HG02798 (cell line): ENCODE data around the gene ZCCHC2.

Experiments used
- ATAC-seq: cut with Tn5 transposase; IDR thresholded peaks from one replicate; pipeline ENCODE4 v1.9.1; 2021; ENCODE audit warnings: mild to moderate bottlenecking; ENCODE audit not compliant: unreplicated experiment, poor library complexity

Gene ZCCHC2

GRCh38 chr18:62574776-62575175, 52.0 kb downstream of the ZCCHC2 start:
- no peak for ATAC-seq

DNA sequence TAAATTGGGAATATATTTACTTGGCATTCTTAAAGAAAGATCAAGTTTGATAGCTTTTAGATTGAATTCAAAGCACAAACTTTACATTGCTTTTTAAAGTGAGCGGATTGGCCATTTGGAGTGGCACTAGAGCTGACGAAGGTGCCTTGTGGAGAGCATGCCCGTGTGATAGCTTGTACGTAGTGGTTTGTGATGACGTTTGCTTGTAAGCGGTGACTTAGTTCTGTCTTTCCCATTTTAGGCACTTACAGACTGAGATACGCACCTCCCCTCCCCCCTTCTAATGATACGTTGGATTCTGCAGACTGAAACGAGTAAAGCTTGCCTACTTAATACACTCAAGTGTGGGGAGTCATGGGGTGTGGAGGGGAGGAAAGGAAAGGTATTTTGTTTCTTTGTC, 53.4 kb downstream of the ZCCHC2 start:
- no peak for ATAC-seq

DNA sequence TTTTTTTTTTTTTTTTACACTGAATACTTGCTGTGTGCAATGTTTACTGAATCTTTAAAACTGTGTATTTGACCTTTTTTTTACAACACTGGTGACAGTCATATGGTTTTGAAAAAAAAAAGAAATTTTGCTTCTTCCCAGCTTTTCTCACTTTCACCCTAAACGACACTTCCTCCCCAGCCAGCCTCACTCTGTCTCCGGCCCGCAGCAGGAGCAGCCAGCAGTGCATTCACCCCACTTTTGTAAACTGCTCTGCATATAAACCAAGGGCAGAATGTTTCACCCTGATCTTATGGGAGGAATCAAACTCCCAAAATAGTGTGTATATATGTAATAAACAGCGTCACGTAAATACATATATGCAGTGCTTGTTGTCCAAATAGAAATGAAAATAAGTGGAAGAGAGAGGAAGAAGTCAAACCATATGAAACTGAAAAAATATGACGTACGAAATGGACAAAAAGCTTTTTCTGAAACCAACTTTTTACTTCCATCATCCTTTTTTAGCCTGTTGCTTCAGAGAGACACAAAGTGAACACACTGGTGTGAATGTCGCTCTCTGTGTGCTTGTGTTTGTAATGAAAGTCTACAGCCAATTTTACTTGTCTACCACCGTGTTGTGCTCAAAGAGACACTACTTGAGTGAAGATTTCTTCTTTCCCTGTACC, 54.2 kb downstream of the ZCCHC2 start:
- peak; percentile 68 for ATAC-seq

GRCh38 chr18:62577765-62578164, 54.9 kb downstream of the ZCCHC2 start:
- ATAC-seq: no peak

GRCh38 chr18:62578980-62579511, 56.2 kb downstream of the ZCCHC2 start:
- no peak for ATAC-seq

DNA sequence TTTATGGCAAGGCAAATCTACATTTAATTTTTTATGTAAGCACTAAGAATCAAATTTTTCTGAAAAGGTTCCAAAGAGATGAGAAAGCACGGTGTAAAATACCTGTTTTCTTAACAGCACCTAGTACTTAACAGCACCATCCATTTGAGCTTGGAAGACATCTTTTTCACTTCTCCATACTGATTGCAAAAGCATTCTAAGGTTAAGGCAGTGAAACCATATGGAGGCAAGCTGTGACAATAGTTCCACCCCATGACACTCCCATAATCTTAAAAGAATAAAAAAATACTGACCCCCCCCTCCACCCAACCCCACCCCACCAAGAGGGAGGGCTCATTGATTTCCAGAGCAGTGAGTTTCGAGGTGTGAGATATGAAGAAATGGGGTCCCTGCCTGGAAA, 60.6 kb downstream of the ZCCHC2 start:
- ATAC-seq: no peak

DNA sequence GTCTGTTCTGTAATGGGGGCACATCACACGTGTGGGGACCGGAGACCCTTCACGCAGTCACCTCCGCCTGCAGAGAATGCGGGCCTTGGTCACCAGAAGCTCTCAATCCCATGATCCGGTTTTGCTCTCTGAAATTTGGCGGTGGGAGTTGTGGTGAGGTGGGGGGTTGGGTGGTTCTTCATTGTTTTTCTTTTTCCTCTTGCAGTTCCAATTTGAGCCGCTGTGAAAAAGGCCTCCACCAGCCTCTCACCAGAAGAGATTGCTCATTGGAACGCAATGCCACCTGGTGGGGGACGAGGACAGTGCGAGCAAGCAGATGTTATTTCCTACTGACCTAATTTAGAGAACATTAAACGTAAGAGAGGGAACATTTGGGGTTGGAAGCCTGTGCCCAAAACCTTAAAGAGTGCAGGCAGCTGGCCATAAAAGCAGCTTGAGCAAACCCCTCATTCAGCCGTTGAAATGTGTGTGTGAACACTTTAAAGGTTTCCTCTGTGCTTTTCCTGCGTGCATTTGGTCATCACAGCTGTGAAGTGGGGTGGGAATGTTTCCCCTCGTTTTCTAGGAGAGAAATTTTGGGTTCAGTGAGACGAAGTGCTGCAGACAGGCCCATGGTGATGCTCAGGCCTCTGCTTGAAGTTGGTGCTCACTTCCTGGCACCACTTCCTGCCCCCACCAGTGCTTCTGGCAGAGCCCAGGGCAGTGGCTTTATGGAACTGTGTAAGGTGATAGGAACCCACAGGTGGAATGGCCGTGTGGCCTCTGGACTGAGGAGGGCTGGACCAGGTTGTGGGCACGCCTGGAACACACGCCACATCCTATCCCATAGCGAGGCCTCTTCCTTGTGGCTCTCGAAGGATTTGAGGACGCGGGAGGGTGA, 61.7 kb downstream of the ZCCHC2 start:
- peak; percentile 83 for ATAC-seq

- peak; percentile 32 for ATAC-seq
These were observed 62.7 kb downstream of the ZCCHC2 start for GRCh38 chr18:62585274-62586150.

DNA sequence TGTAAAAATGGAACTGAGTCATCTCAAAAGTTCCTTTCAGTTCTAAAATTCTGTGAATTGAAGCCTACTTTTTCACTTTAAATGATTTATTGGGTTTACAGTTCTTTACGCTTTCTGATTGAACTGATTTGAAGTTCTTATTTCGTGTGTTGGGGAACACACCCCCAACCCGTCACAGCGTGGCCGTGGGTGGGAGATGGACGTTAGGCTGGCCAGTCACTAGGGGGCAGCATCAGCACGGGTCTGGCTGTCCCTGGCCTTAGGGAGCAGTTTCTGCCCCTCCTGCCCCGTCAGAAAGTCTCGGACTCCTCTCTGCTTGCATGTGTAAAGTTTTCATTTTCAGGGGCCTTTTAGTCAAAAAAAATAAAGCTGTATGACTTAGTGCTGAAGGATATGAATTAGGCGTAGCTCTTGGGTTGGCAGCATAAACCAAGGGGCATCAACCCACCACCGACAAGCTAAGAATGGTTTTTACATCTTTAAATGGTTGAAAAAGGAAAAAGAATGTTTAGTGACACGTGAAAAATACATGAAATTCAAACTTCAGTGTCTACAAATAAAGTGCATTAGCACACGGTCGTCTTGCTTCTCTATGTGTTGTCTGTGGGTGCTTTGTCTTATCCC, 63.4 kb downstream of the ZCCHC2 start:
- peak; percentile 84 for ATAC-seq

- no peak for ATAC-seq
These were observed 64.1 kb downstream of the ZCCHC2 start for GRCh38 chr18:62586781-62587487.

GRCh38 chr18:62587689-62588088, 64.9 kb downstream of the ZCCHC2 start:
- no peak for ATAC-seq

GRCh38 chr18:62588217-62588616, 65.4 kb downstream of the ZCCHC2 start:
- no peak for ATAC-seq

DNA sequence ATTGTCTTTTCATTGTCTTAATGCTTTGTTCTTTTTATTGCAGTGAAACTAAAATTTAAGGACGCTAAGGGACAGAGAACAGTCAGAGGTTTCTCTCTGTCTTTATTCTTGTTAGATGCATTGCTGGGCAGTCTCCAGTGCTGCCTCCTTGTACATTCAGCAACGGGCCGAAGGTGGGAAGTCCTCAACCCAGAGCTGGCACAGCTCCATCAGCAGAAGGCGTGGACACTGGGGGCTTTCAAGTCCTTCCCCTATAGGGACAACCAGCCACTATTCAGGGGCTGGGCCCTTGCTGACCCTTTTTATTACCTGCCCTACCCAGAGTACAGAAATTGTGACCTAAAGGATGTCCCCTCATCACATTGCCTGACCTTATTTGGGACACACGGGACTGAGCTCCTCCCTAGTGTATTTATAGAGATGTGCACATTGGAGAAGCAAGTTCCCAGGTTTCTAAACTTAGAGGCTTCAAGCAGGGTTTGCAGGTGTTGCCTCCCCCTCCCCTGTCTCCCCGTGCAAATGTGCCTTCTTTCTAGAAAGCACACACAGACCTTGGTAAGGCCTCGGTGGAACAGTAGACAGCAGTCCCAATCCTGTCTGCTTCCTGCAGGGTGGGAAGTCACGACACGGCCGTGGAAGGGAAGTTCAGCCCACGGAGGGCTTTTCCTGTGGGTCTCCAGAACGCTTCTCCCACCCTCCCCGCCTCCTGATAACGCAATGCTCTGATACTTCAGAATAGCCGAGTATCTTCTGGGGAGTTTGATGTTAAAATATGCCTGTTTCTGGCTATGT, 68.2 kb downstream of the ZCCHC2 start:
- ATAC-seq: no peak

DNA sequence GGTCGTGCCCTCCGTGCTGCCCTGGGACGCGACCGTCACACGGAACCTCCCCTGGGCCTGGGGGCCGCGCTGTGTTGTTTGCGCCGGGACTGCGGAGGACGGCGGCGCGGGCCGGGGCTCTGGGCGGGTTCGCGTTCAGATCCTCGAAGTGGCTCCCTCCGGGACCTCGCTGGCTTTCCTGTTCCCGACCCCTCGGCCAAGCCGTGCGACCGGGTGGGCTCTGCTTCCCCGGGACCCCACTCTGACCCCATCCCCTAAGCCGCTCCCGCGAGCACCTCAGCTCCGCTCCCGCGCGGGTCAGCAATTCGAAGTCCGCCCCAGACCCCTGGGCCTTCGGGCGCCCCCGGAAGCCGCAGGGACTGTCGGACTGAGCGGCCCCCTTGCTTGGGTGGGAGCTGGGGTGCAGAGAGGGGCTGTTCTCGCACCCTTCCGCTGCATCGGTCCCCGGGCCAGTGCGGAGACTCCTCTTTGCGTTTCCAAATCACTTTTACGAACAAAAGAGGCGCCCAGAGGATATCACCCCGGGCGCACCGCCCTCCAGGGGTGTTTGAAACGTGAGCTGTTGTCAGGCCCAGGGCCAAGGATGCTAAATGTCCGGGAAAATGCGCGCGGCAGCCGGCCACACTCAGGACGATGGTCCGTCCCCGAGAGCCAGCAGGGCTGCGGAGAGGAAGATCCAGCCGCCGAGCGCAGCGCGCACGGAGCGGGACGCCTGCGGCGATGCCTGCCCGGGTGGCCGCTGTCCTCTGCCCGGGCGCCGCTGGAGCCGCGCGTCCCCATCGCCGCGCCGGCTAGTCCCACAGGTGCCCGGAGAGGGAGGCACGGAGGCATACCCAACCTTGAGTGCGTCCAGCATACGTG, 73.5 kb downstream of the ZCCHC2 start:
- no peak for ATAC-seq

- ATAC-seq: no peak
These were observed 79.0 kb downstream of the ZCCHC2 start for GRCh38 chr18:62601871-62602270.

GRCh38 chr18:62602706-62603105, 79.9 kb downstream of the ZCCHC2 start:
- ATAC-seq: no peak

GRCh38 chr18:62603211-62603610, 80.4 kb downstream of the ZCCHC2 start:
- ATAC-seq: no peak

DNA sequence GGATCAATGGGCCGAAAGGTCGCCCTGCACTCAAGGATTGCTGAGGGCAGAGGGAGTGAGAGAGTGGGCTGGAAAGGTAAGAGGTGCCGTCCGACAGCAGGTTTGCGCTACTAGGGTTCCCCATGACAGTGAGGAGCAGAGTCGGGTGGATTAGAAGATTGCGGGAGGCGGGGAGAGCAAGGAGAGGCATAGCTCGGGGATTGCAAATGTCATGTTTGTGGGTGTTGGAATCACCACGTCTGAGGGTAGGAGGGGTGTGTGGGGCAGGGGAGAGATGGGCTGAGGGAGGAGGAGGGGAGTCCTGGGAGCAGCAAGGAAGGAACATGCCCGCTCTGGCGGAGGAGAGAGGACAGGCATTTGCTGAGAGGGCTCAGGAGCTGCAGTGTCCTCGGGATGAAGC, 81.2 kb downstream of the ZCCHC2 start:
- ATAC-seq: no peak
